ENCODE results near the gene EFHD2.

DNA sequence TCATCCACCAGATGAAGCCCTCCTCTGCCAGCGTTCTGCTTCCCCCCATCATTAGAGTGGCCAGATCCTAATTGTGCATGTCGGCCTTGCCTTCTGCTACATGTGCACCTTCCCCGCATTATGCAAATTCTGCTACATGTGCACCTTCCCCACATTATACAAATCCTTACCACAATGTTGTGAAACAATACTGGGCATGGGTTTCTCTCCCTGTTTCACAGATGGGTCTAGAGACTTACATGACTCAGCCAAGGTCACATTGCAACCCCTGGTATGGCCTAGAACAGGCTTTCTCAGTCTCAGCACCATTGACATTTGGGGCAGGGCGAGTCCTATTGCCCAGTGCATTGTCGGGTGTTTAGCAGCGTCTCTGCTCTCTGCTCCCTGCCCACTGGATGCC, 45.8 kb downstream of the EFHD2 start:
- TF ChIP-seq, protein P1, sequence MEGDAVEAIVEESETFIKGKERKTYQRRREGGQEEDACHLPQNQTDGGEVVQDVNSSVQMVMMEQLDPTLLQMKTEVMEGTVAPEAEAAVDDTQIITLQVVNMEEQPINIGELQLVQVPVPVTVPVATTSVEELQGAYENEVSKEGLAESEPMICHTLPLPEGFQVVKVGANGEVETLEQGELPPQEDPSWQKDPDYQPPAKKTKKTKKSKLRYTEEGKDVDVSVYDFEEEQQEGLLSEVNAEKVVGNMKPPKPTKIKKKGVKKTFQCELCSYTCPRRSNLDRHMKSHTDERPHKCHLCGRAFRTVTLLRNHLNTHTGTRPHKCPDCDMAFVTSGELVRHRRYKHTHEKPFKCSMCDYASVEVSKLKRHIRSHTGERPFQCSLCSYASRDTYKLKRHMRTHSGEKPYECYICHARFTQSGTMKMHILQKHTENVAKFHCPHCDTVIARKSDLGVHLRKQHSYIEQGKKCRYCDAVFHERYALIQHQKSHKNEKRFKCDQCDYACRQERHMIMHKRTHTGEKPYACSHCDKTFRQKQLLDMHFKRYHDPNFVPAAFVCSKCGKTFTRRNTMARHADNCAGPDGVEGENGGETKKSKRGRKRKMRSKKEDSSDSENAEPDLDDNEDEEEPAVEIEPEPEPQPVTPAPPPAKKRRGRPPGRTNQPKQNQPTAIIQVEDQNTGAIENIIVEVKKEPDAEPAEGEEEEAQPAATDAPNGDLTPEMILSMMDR (IDR thresholded peaks at IDR 0.05): no peak
- no peak for TF ChIP-seq POLR2A (IDR thresholded peaks at IDR 0.05)

Measured in Peyer's patch (tissue), 4 donors.